NOMO-1 treated with DMSO at 0.1 percent for 48 hours (cell line): Measurements from ENCODE around the gene ADCY2.

ENCODE experiments used
- DNase-seq: peaks from one replicate; lab custom pipeline; 2025; ENCODE audit not compliant: unreplicated experiment; lab: John Stamatoyannopoulos, UW

Gene ADCY2

GRCh38 chr5:7857361-7857760 is 461.4 kb downstream of the ADCY2 start:
- DNase-seq, result no peak

- DNase-seq, result no peak
These were observed 462.1 kb downstream of the ADCY2 start for GRCh38 chr5:7857926-7858632.

GRCh38 chr5:7866196-7866595 is 470.3 kb downstream of the ADCY2 start:
- DNase-seq, result no peak

- DNase-seq, result no peak
These were observed 471.3 kb downstream of the ADCY2 start for GRCh38 chr5:7867260-7867659.

- peak; percentile 35 for DNase-seq
These were observed 472.5 kb downstream of the ADCY2 start for GRCh38 chr5:7868427-7868772.

GRCh38 chr5:7868773-7869473 is 473.0 kb downstream of the ADCY2 start, which contains the start of the genes FASTKD3 and MTRR:
Gene FASTKD3 (minus strand): TSS chr5:7869031. CDS start chr5:7868083, 948 bp downstream.
Gene MTRR (plus strand): TSS chr5:7869148. CDS start chr5:7870795, 1,647 bp downstream.
- peak; percentile 99 for DNase-seq

- DNase-seq, result no peak
These were observed 473.7 kb downstream of the ADCY2 start for GRCh38 chr5:7869474-7870136.

GRCh38 chr5:7871653-7872052 is 475.7 kb downstream of the ADCY2 start:
- DNase-seq, result no peak

- no peak for DNase-seq
These were observed 476.7 kb downstream of the ADCY2 start for GRCh38 chr5:7872517-7873130.

- no peak for DNase-seq
These were observed 477.3 kb downstream of the ADCY2 start for GRCh38 chr5:7873216-7873615.

- no peak for DNase-seq
These were observed 478.7 kb downstream of the ADCY2 start for GRCh38 chr5:7874639-7875038.

- DNase-seq, result no peak
These were observed 479.2 kb downstream of the ADCY2 start for GRCh38 chr5:7875151-7875550.

GRCh38 chr5:7876867-7877266 is 480.9 kb downstream of the ADCY2 start:
- DNase-seq, result peak; percentile 47

- no peak for DNase-seq
These were observed 481.9 kb downstream of the ADCY2 start for GRCh38 chr5:7877851-7878250.

- peak; percentile 100 for DNase-seq
These were observed 482.5 kb downstream of the ADCY2 start for GRCh38 chr5:7878381-7878873.
